GM12874 (cell line): ENCODE data around the gene GGTA1.

Experiments
- CTCF ChIP-seq: IDR thresholded peaks from 2 replicates; pipeline ENCODE4 v1.5.1; 2011; ENCODE audit warnings: low read depth, mild to moderate bottlenecking, control low read depth, low read length, moderate library complexity; ENCODE audit not compliant: insufficient read depth

The GGTA1 gene

GRCh38 chr9:121537283-121537682 is 37.6 kb upstream of the GGTA1 start:
- TF ChIP-seq CTCF, result no peak

GRCh38 chr9:121532881-121533280 is 33.2 kb upstream of the GGTA1 start:
- TF ChIP-seq CTCF, result no peak

GRCh38 chr9:121529237-121529987 is 29.8 kb upstream of the GGTA1 start:
- TF ChIP-seq CTCF, result no peak

GRCh38 chr9:121528642-121529041 is 29.0 kb upstream of the GGTA1 start:
- no peak for TF ChIP-seq CTCF

GRCh38 chr9:121527371-121527770 is 27.7 kb upstream of the GGTA1 start:
- TF ChIP-seq CTCF, result no peak

- TF ChIP-seq CTCF, result no peak
These were observed 19.0 kb upstream of the GGTA1 start for GRCh38 chr9:121518634-121519033.

GRCh38 chr9:121510766-121511550 is 11.3 kb upstream of the GGTA1 start:
- TF ChIP-seq CTCF, result no peak
